GM19438 (cell line): ENCODE results near the gene MYL3.

ENCODE experiments used
- ATAC-seq: cut with Tn5 transposase; IDR thresholded peaks from one replicate; pipeline ENCODE4 v1.9.1; 2021; ENCODE audit warnings: low read depth; ENCODE audit not compliant: unreplicated experiment

Gene MYL3

GRCh38 chr3:46900007-46900292, 36.7 kb upstream of the MYL3 start:
- no peak for ATAC-seq

GRCh38 chr3:46899151-46900006, 36.1 kb upstream of the MYL3 start:
- no peak for ATAC-seq

- ATAC-seq: no peak
Measured at GRCh38 chr3:46898321-46899150, 35.3 kb upstream of the MYL3 start.

- ATAC-seq: no peak
Measured at GRCh38 chr3:46897829-46898320, 34.6 kb upstream of the MYL3 start.

GRCh38 chr3:46897031-46897430, 33.8 kb upstream of the MYL3 start:
- no peak for ATAC-seq

- ATAC-seq: no peak
Measured at GRCh38 chr3:46896386-46896785, 33.1 kb upstream of the MYL3 start.

GRCh38 chr3:46895761-46896160, 32.5 kb upstream of the MYL3 start:
- no peak for ATAC-seq

- ATAC-seq: no peak
Measured at GRCh38 chr3:46895204-46895660, 32.0 kb upstream of the MYL3 start.

GRCh38 chr3:46894256-46894655, 31.0 kb upstream of the MYL3 start:
- no peak for ATAC-seq

- ATAC-seq: no peak
Measured at GRCh38 chr3:46893763-46894162, 30.5 kb upstream of the MYL3 start.

GRCh38 chr3:46893146-46893748, 30.0 kb upstream of the MYL3 start:
- no peak for ATAC-seq

GRCh38 chr3:46892285-46893145, 29.3 kb upstream of the MYL3 start:
- ATAC-seq: no peak

- no peak for ATAC-seq
Measured at GRCh38 chr3:46891132-46891531, 27.9 kb upstream of the MYL3 start.

- ATAC-seq: no peak
Measured at GRCh38 chr3:46890132-46890531, 26.9 kb upstream of the MYL3 start.

GRCh38 chr3:46889381-46890110, 26.3 kb upstream of the MYL3 start:
- no peak for ATAC-seq

- no peak for ATAC-seq
Measured at GRCh38 chr3:46888705-46889104, 25.5 kb upstream of the MYL3 start.

- no peak for ATAC-seq
Measured at GRCh38 chr3:46887980-46888494, 24.8 kb upstream of the MYL3 start.

GRCh38 chr3:46885612-46886011, 22.4 kb upstream of the MYL3 start:
- ATAC-seq: no peak

- no peak for ATAC-seq
Measured at GRCh38 chr3:46884929-46885328, 21.7 kb upstream of the MYL3 start.
